DOHH2 (cell line): Measurements from ENCODE around the gene ASB13.

Experiments
- EZH2phosphoT487 ChIP-seq: fragments of 200-600 bp; sonication (generic); IDR thresholded peaks from 2 replicates; pipeline ENCODE4 v1.6.1; 2017; ENCODE audit warnings: borderline replicate concordance, mild to moderate bottlenecking, antibody characterized with exemption, low read length, moderate library complexity, mixed read lengths
- TF ChIP-seq, protein P1 (sequence below): fragments of 200-600 bp; sonication (generic); IDR thresholded peaks from one replicate; pipeline ENCODE4 v1.5.1; 2014; ENCODE audit warnings: antibody characterized with exemption, mild to moderate bottlenecking, low read depth, low read length; ENCODE audit not compliant: poor library complexity, severe bottlenecking

- TF ChIP-seq EZH2phosphoT487, result no peak
- TF ChIP-seq, protein P1, sequence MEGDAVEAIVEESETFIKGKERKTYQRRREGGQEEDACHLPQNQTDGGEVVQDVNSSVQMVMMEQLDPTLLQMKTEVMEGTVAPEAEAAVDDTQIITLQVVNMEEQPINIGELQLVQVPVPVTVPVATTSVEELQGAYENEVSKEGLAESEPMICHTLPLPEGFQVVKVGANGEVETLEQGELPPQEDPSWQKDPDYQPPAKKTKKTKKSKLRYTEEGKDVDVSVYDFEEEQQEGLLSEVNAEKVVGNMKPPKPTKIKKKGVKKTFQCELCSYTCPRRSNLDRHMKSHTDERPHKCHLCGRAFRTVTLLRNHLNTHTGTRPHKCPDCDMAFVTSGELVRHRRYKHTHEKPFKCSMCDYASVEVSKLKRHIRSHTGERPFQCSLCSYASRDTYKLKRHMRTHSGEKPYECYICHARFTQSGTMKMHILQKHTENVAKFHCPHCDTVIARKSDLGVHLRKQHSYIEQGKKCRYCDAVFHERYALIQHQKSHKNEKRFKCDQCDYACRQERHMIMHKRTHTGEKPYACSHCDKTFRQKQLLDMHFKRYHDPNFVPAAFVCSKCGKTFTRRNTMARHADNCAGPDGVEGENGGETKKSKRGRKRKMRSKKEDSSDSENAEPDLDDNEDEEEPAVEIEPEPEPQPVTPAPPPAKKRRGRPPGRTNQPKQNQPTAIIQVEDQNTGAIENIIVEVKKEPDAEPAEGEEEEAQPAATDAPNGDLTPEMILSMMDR, result no peak
Measured at GRCh38 chr10:5624701-5625100, 41.7 kb downstream of the ASB13 start.
